NCI-H2227 treated with DMSO at 0.1 percent for 48 hours (cell line): ENCODE measurements around the gene INTS1.
A peak's percentile ranks its signal among the peaks of the same experiment; 100 is the strongest.

Experiments
- DNase-seq: peaks from one replicate; lab custom pipeline; 2025; lab: John Stamatoyannopoulos, UW

Gene INTS1

DNA sequence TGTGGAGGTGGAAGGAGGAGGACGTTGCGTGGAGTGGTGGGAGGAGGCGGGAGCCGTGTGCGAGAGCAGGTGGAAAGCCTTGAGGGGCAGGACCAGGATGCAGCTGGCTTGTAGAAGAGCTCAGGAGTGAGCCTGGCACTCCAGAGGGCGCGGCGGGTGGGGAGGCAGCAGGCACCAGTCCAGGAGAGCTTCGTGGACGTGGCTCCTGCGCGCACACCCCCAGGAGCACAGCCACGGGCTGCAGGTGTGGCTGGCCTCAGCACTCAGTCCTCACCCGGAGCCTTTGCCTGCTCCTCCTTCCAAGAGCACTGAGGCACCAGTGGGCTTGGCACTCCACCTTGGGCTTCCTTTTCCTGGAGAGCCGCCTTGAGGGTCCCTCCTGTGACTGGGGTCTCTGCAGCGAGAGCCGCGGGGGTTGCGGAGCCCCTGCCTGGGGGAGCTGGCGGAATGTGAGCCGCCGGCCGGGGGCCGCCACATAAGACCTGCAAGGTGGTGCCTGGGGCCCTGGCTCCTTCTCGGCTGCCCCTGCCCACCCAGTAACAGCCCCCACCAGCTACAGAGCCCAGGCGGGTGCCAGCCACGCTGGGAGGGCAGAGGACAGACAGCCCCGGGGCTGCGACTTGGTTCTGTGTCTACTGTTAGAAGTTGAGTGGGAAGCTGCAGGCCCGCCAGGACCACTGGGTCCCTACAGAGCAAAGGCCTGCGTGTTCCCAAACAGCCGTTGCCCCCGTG lies 37.4 kb upstream of the INTS1 start:
- DNase-seq = no peak

DNA sequence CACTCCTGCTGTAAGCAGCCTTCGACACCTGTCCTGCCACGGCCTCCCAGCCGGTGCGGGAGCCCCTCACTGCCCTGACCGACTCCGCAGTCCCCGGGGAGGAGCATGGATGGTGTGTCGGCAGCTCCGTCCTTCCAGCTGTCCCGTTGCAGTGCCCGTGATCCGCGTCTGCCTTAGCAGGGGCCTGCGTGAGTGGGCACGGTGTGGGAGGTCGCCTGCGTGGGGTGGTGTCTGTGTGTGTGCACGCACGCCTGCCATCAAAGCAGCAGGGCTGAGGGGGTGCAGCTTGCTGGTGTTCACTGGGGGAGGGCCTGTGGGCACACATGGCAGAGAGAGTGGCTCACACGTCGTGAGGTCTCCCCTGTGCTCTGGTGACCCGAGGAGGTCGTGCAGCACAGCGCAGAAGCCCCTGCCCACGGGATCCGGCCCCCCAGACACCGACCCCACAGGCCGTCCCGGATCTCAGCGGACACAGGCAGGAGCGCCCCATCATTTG lies 36.6 kb upstream of the INTS1 start:
- no peak for DNase-seq

GRCh38 chr7:1539882-1540775 lies 35.9 kb upstream of the INTS1 start:
- no peak for DNase-seq

- no peak for DNase-seq
These were observed 35.1 kb upstream of the INTS1 start for GRCh38 chr7:1539181-1539881.

DNA sequence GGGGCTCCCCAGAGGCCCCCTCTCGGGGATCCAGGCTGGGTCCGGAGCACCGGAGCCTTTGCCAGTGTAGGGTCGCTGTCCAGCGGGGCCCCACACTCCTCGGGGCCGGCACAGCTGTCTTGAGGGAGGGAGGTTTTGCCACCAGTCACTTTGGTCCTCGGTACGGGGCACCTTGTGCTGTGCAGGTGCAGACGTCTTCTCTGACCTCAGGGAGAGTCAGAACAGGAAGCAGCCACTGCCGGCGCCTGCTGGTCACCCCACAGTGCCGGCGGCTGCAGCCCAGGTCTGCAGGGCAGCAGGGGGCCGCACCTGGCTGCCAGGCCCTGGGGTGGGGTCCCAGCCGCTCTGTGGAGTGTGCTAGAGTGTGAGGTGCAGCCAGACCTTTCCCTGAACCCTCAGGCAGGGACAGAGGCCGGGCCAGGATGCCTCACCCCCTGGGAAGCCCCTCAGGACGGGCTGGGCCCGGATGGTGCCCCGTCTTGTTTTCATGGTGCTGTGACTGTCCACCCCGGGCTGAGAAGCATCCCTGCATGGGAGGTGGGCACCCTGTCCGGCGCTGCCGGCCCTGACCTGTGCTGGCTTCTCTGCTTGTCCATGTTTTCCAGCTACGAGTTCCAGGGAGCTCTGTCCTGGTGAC lies 34.5 kb upstream of the INTS1 start:
- DNase-seq = no peak

GRCh38 chr7:1537535-1538412 lies 33.6 kb upstream of the INTS1 start:
- DNase-seq = peak; percentile 49

DNA sequence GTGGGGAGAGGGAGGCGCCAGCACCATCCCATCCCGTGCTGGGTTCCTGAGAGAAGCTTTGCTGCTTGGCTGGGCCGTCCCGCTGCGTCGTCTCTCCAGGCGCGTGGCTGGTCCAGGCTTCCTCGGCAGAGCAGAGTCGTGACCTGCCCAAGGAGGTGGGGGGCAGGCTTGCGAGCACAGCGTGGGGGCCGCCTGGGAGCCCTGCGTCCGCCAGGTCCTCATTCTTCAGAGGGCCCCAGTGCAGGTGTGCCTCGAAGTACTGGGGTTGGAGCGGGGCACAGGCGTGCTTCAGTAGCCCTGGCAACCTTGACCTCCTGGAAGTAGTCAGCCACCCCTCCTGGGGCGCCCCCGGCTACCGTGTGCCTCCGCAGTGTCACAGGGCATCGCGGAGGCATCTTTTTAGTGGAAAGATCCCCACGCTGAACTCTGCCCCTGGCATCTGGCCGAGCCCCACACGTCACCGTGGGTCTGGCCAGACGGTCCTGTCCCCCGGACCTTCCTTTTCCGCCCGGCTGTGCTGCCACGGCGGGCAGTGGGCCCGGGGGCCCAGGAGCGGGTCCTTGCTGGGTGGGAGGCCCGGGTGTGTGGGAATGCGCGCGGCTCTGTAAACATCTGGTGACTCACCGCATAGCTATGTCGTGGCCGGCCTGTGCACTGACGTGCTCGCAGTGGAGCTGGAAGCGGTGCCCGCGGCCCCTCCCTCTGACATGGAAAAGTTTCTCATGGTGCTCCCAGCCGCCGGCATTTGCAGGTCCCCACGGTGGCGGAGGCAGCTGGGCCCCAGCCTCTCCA lies 32.8 kb upstream of the INTS1 start:
- peak; percentile 22 for DNase-seq

- no peak for DNase-seq
These were observed 32.2 kb upstream of the INTS1 start for GRCh38 chr7:1536455-1536742.

DNA sequence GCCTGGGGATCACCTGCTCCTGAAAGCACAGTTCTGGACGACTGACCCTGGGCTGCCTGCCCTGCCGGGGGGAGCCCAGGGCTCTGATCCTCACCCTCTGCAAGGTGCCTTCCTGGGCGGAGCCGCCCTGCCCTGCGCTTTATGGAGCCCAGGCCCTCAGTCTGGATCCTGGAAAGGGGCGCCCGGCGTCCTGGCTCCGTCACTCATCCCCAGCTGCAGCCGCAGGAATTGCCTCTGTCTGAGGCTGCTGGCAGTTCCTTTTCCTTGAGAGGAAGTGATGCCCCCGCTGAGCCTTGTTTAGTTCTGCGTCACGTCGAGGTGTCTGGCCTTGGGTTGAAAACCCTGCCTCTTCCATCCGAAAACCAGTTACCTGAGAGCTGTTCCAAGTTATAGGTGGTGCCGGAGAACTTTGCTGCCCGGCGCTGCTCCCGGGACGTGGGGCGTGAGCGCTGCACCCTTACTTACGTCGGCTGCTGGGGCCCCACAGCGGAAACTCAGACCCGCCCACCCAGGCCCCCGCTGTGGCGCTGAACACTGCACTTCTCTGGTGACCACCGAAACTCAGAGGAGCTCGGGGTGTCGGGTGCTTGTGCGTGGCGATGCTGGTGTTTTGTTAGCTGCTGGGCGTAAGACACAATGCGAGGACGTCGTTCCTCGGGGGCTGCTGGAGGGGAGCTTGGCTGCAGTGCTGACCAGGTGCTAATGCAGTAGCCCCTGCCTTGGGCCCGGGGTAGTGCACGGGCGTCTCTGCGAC lies 31.7 kb upstream of the INTS1 start:
- no peak for DNase-seq

DNA sequence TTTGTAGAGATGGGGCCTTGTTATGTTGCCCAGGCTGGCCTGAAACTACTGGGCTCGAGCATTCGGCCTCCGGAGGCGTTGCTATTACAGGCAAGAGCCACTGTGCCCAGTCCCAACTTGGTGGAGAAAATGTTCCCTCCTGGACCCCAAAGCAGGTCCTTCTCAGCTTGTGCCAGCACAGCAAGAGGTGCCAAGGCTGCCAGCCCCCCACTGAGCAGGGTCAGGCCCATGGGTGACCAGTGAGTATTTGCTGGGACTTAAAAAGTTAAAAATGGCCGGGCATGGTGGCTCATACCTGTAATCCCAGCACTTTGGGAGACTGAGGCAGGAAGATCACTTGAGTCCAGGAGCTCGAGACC lies 30.9 kb upstream of the INTS1 start:
- DNase-seq = no peak

DNA sequence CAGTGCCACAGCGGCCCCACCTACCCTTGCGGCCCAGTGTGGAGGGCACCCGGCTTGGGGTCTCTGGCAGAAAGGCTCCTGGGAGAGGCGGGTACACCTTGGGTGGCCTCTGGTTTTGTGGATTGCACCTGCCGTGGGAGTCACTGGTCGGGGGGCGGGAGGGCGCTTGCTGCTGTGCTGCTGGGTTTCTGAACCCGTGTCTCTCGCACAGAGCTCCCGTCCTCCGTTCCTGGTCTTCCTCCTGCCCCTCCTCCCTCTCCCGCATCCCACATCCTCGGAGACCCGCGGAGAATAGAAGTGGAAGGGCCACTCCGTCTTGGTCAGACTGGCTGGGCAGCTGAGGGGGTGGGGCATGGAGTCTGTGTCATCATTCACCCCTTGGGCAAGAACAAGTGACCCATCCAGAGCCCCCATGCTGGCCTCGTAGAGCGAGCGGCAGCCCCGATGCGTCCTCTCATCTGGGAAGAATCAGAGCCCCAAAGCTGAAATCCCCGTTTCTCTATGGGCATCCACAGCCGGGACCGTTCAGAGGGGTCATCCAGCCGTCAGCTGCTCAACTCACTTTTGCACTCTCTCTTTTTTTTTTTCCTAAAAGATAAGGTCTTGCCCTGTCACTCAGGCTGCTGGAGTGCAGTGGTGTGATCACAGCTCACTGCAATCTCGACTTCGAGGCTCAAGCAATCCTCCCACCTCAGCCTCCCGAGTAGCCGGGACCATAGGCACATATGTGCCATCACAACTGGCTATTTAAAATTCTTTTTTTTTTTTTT lies 30.3 kb upstream of the INTS1 start:
- DNase-seq = no peak

- no peak for DNase-seq
These were observed 29.5 kb upstream of the INTS1 start for GRCh38 chr7:1533547-1534329.

GRCh38 chr7:1533255-1533546 lies 29.0 kb upstream of the INTS1 start:
- no peak for DNase-seq

GRCh38 chr7:1532456-1533254 lies 28.5 kb upstream of the INTS1 start:
- DNase-seq = no peak

- DNase-seq = no peak
These were observed 27.8 kb upstream of the INTS1 start for GRCh38 chr7:1531979-1532455.

DNA sequence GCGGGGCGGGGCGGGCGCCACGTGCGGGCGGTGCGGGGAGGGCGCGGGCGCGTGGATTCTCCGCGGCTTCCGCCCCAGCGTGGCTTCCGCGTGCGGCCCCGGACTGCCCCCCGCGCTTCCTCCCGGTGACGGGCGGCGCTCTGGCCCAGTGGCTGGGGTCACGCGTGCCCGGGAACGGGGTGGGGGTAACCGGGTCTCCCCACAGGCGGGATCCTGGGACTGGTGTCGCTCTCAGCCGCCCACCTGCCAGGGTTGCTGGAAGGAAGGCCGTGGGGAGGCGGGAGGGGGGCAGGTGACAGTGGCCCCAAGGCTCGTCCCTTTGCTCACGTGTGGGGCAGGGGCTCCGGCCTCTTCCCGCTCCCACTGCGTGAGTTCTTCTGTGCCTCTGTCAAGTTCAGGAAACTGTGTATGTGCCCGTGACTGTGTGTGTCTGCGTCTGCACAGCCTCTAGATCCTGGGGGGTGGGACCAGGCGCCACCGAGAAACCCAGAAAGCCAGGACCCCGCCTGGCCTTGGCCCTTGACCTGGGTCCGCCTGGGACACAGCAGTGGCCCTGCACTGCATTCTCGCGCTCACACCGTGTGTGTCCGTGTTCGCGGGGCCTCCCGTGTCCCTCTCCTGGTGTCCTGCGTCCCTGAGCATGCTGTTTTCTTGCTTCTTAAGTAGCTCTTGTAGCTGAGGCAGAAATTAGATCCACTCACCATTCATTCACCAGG lies 27.2 kb upstream of the INTS1 start:
- no peak for DNase-seq

DNA sequence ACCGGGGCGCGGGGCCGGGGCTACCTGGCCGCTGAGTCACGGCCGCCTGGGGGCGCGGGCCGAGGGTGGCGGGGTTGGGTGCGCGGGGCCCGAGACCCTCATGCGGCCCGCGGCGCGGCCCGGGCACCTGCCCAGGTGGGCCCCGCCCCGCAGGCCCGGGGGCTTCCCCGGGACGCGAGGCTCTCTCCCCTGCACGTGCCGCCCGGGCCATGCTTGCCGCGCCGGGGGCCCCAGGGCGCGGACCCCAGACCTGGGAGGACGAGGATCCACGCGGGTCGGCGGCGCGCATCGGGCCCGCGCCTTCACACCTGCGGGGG lies 26.7 kb upstream of the INTS1 start:
- no peak for DNase-seq
